Caco-2 (cell line): ENCODE measurements around the gene PRKAG2. TPM values are rescaled to one million over a fixed set of nuclear protein-coding genes. Genes with fewer than 3 reads are reported as not detected.

Experiments used
- BruUV-seq: library from RNA; stranded (reverse); fragments of 400-500 nt; replicated peaks from 2 replicates; lab custom pipeline; 2021; lab: Mats Ljungman, UMichigan
- CTCF ChIA-PET: fragments of 300-600 bp; sonication (Branson Sonifier 250); formaldehyde crosslinking; loops from one replicate; lab custom pipeline; 2022; ENCODE audit warnings: antibody characterized with exemption; lab: Charles Lee
- POLR2A ChIA-PET: fragments of 300-600 bp; sonication (Branson Sonifier 250); formaldehyde crosslinking; loops from one replicate; lab custom pipeline; 2022; ENCODE audit warnings: antibody characterized with exemption; lab: Charles Lee
- DNase-seq, 2 experiments: peaks; one replicate each; pipeline versions ENCODE4 v3.0.0 to v3.0.0-alpha.2; 2020 to 2022
- H3K27me3 ChIP-seq: replicated peaks from 2 replicates; pipeline ENCODE4 v1.6.0; 2011; ENCODE audit warnings: low read length; ENCODE audit not compliant: control insufficient read depth, insufficient read depth
- H3K36me3 ChIP-seq: 2 replicates; pipeline ENCODE4 v1.5.1; 2011; ENCODE audit warnings: low read length; ENCODE audit not compliant: control insufficient read depth, insufficient read depth
- H3K4me1 ChIP-seq: fragments of 250-450 bp; sonication (Bioruptor Pico); 2 replicates; pipeline ENCODE4 v1.5.1; 2020; ENCODE audit warnings: mild to moderate bottlenecking
- H3K4me3 ChIP-seq: 2 replicates; pipeline ENCODE4 v1.5.1; 2011; ENCODE audit warnings: low read depth, mild to moderate bottlenecking, control low read depth, low read length
- H3K9me3 ChIP-seq: fragments of 250-450 bp; sonication (Bioruptor Pico); 2 replicates; pipeline ENCODE4 v1.5.1; 2020; ENCODE audit warnings: mild to moderate bottlenecking, moderate library complexity
- H3K27ac Mint-ChIP-seq: one replicate; pipeline ENCODE4 v1.8.0; 2022; ENCODE audit warnings: mixed read lengths; ENCODE audit not compliant: unreplicated experiment
- H3K27me3 Mint-ChIP-seq: one replicate; pipeline ENCODE4 v1.8.0; 2022; ENCODE audit warnings: mixed read lengths; ENCODE audit not compliant: insufficient read depth, unreplicated experiment
- H3K36me3 Mint-ChIP-seq: one replicate; pipeline ENCODE4 v1.8.0; 2022; ENCODE audit warnings: mild to moderate bottlenecking, mixed read lengths; ENCODE audit not compliant: insufficient read depth, unreplicated experiment
- H3K4me1 Mint-ChIP-seq: one replicate; pipeline ENCODE4 v1.8.0; 2022; ENCODE audit warnings: low read depth, mixed read lengths; ENCODE audit not compliant: unreplicated experiment
- H3K4me3 Mint-ChIP-seq: one replicate; pipeline ENCODE4 v1.8.0; 2022; ENCODE audit warnings: mild to moderate bottlenecking, moderate library complexity, mixed read lengths; ENCODE audit not compliant: unreplicated experiment
- H3K9me3 Mint-ChIP-seq: one replicate; pipeline ENCODE4 v1.8.0; 2022; ENCODE audit warnings: mixed read lengths; ENCODE audit not compliant: unreplicated experiment
- intact Hi-C: fragments of 100-400 bp; cut with micrococcal nuclease; formaldehyde crosslinking; loops from one replicate; pipeline ENCODE4 v1.10.0; 2022; ENCODE audit not compliant: unreplicated experiment
- total RNA-seq: library from RNA; stranded (reverse); gene quantifications from 2 replicates; pipeline ENCODE4 v1.2.3, GENCODE V29; 2022
- TF ChIP-seq, protein P1 (sequence below), 2 experiments: fragments of 200-600 bp in 1 of 2; IDR thresholded peaks; 1 replicate in 1 of 2; 2 replicates in 1 of 2; pipeline versions ENCODE4 v1.5.1 to v1.8.0; 2011 to 2022; ENCODE audit warnings: antibody characterized with exemption in 1 of 2, control low read depth in 1 of 2, inconsistent platforms in 1 of 2, low read depth in 1 of 2, low read length in 1 of 2, mild to moderate bottlenecking in 1 of 2, moderate library complexity in 1 of 2; ENCODE audit not compliant: insufficient read depth in 1 of 2, severe bottlenecking in 1 of 2, unreplicated experiment in 1 of 2

Gene PRKAG2
- total RNA-seq, 1 experiment from 2014 or later: 15.9 TPM

DNA sequence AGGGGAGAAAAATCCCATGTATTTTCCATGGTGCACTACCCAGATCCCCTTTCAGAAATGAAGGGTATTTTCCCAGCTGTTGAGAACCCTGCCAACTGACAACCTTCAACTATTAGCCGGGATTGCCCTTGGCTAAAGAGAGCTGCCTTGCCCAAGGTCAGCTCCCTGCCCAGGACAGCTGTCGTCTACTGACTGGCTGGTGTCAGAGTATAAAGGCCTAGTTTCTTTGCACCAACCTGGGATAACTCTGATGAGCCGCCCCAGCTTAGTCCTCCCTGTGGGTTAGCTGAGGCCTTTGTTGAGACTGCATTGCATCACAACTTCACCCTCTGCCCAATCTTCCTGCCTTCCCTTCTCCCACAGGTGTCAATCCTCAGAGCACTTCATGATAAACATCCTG, 210.0 kb downstream of the PRKAG2 start:
- no peaks in the 10 kb centered on the region for H3K27me3 ChIP-seq
- Mint-ChIP-seq H3K36me3 (no peaks in the 10 kb centered on the region), H3K4me3 (no peak overlapping the region), H3K4me1 (no peaks in the 10 kb centered on the region), H3K9me3 (no peaks in the 10 kb centered on the region), H3K27me3 (no peaks in the 10 kb centered on the region), H3K27ac (no peak overlapping the region)
- no peaks in the 10 kb centered on the region for H3K4me1 ChIP-seq
- TF ChIP-seq, protein P1, sequence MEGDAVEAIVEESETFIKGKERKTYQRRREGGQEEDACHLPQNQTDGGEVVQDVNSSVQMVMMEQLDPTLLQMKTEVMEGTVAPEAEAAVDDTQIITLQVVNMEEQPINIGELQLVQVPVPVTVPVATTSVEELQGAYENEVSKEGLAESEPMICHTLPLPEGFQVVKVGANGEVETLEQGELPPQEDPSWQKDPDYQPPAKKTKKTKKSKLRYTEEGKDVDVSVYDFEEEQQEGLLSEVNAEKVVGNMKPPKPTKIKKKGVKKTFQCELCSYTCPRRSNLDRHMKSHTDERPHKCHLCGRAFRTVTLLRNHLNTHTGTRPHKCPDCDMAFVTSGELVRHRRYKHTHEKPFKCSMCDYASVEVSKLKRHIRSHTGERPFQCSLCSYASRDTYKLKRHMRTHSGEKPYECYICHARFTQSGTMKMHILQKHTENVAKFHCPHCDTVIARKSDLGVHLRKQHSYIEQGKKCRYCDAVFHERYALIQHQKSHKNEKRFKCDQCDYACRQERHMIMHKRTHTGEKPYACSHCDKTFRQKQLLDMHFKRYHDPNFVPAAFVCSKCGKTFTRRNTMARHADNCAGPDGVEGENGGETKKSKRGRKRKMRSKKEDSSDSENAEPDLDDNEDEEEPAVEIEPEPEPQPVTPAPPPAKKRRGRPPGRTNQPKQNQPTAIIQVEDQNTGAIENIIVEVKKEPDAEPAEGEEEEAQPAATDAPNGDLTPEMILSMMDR (IDR thresholded peaks at IDR 0.05; ENCODE audit: insufficient read depth in 1 of 2, low read depth in 1 of 2, low read length in 1 of 2, severe bottlenecking in 1 of 2, unreplicated experiment in 1 of 2): no peak
- ChIA-PET POLR2A (no interaction called here), CTCF (no interaction called here)
- no TSS peak for BruUV-seq
- no peak overlapping the region for H3K4me3 ChIP-seq
- intact Hi-C loops: no loop called here
- no peak for DNase-seq
- no peaks in the 10 kb centered on the region for H3K36me3 ChIP-seq
- H3K9me3 ChIP-seq: no peaks in the 10 kb centered on the region

DNA sequence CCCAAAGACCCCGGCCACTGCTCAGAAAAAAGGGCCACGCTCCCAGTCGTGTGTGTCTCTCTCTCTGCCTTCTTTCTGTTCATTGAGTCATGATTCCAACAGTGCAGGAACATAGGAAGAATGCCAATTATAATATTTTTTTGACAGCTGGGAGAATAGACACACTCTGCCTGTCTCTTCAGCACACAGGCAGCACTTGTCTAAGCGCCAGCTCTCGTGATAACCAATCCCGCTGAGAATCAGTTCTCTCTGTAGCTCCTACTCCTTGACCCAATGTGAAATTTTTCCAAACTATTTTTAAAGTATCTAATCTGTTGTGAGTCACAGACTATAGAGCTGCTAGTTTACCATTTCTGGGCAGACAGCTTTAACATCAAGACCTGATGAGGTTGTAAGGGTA, 211.5 kb downstream of the PRKAG2 start:
- no peaks in the 10 kb centered on the region for H3K4me1 ChIP-seq
- no TSS peak for BruUV-seq
- H3K27me3 ChIP-seq: no peaks in the 10 kb centered on the region
- TF ChIP-seq, protein P1 (IDR thresholded peaks at IDR 0.05; ENCODE audit: insufficient read depth in 1 of 2, low read depth in 1 of 2, low read length in 1 of 2, severe bottlenecking in 1 of 2, unreplicated experiment in 1 of 2): no peak
- Mint-ChIP-seq H3K9me3 (no peaks in the 10 kb centered on the region), H3K27me3 (no peaks in the 10 kb centered on the region), H3K4me1 (no peaks in the 10 kb centered on the region), H3K4me3 (no peak overlapping the region), H3K36me3 (no peaks in the 10 kb centered on the region), H3K27ac (no peak overlapping the region)
- H3K4me3 ChIP-seq: no peak overlapping the region
- ChIA-PET POLR2A (no interaction called here), CTCF (interaction anchor here (1.5 kb wide), 1 partner anchor 32 kb away, joined by 3 read pairs; no protein-coding TSS in a partner anchor)
- H3K9me3 ChIP-seq: no peaks in the 10 kb centered on the region
- no peaks in the 10 kb centered on the region for H3K36me3 ChIP-seq
- intact Hi-C loops: no loop called here
- no peak for DNase-seq

- CTCF ChIA-PET: no interaction called here
- Mint-ChIP-seq H3K36me3 (no peaks in the 10 kb centered on the region), H3K4me3 (no peak overlapping the region)
These were observed 212.6 kb downstream of the PRKAG2 start for GRCh38 chr7:151664268-151664667.

More at GRCh38 chr7:151664268-151664667, 212.6 kb downstream of the PRKAG2 start:
- BruUV-seq: no TSS peak
- TF ChIP-seq, protein P1 (IDR thresholded peaks at IDR 0.05; ENCODE audit: insufficient read depth in 1 of 2, low read depth in 1 of 2, low read length in 1 of 2, severe bottlenecking in 1 of 2, unreplicated experiment in 1 of 2): no peak
- intact Hi-C loops: no loop called here
- Mint-ChIP-seq H3K4me1 (no peaks in the 10 kb centered on the region), H3K27ac (no peak overlapping the region), H3K9me3 (no peaks in the 10 kb centered on the region), H3K27me3 (no peaks in the 10 kb centered on the region)
- Histone ChIP-seq H3K27me3 (no peaks in the 10 kb centered on the region), H3K4me3 (no peak overlapping the region), H3K36me3 (no peaks in the 10 kb centered on the region), H3K9me3 (no peaks in the 10 kb centered on the region), H3K4me1 (no peaks in the 10 kb centered on the region)
- POLR2A ChIA-PET: no interaction called here
- DNase-seq: no peak
